Adrenal gland (tissue), 12 donors: ENCODE data around the gene MED27. TPM values are rescaled to one million over a fixed set of nuclear protein-coding genes. Genes with fewer than 3 reads are reported as not detected.

ENCODE experiments used
- DNase-seq, 7 donors: peaks; one replicate each; pipeline ENCODE4 v3.0.0-alpha.2; 2019 to 2020
- H3K27ac ChIP-seq, 5 donors: fragments of 200-600 bp; sonication (generic) in 4 of 5; 1 replicate in 3 of 5; 2 replicates in 2 of 5; pipeline versions ENCODE4 v1.5.1 to v1.8.0; 2016 to 2020; ENCODE audit warnings: mild to moderate bottlenecking in 1 of 5
- H3K27me3 ChIP-seq: fragments of 200-600 bp; 2 replicates; pipeline ENCODE4 v1.8.0; 2021
- H3K36me3 ChIP-seq, 2 donors: fragments of 200-600 bp; replicated peaks in 1 of 2; 1 replicate in 1 of 2; 2 replicates in 1 of 2; pipeline versions ENCODE4 v1.5.1 to v1.8.0; 2018 to 2022
- H3K4me1 ChIP-seq, 2 donors: fragments of 200-600 bp; replicated peaks in 1 of 2; 1 replicate in 1 of 2; 2 replicates in 1 of 2; pipeline versions ENCODE4 v1.5.1 to v1.8.0; 2018 to 2021
- H3K4me3 ChIP-seq, 4 donors: fragments of 200-600 bp; sonication (generic) in 3 of 4; one replicate each; pipeline ENCODE4 v1.5.1; 2016 to 2018
- H3K9me3 ChIP-seq, 3 donors: fragments of 200-600 bp; sonication (generic) in 1 of 3; replicated peaks in 1 of 3; 1 replicate in 2 of 3; 2 replicates in 1 of 3; pipeline versions ENCODE4 v1.5.1 to v1.8.0; 2016 to 2021
- CTCF ChIP-seq, 6 experiments: fragments of 450-650 bp in 4 of 6; fragments of 200-600 bp in 2 of 6; sonication (generic) in 1 of 6; IDR thresholded peaks; 1 replicate in 5 of 6; 2 replicates in 1 of 6; pipeline versions ENCODE4 v1.5.1 to v1.8.0; 2016 to 2021; ENCODE audit warnings: antibody characterized with exemption in 6 of 6, mild to moderate bottlenecking in 2 of 6, moderate library complexity in 1 of 6
- POLR2A ChIP-seq, 2 donors: fragments of 450-650 bp; IDR thresholded peaks; one replicate each; pipeline ENCODE4 v1.6.1; 2017; ENCODE audit warnings: antibody characterized with exemption in 2 of 2, mild to moderate bottlenecking in 2 of 2, moderate library complexity in 1 of 2
- WGBS, 4 donors: extraction: QIAGEN DNeasy Blood & Tissue Kit in 2 of 4; methylation state at CpG; one replicate each; pipeline versions ENCODE4 v1.1.5 to v1.1.7; 2013 to 2017; 5-methylcytosine and 5-hydroxymethylcytosine counted together
- intact Hi-C, 2 donors: fragments of 100-400 bp; cut with DNase I; formaldehyde crosslinking; loops; one replicate each; pipeline versions ENCODE4 v1.14.1 to v1.15.0; 2022 to 2023
- polyA plus RNA-seq, 3 donors: library from polyadenylated mRNA; stranded (reverse); fragments of 200-250 nt in 2 of 3; fragments of 350-450 nt in 1 of 3; fragmentation: Illumina TruSeq in 1 of 3; extraction: RNeasy Lipid Tissue Mini Kit (QIAGEN cat#74804) in 1 of 3; gene quantifications; one replicate each; pipeline ENCODE4 v1.2.3, GENCODE V29; 2013 to 2014
- total RNA-seq, 9 donors: library from RNA; depleted of rRNA in 4 of 9; stranded (reverse); fragments of >200 nt in 4 of 9; fragments of 120-200 nt in 1 of 9; fragmentation: NEBNext Ultra II Directional in 1 of 9; extraction: Animal tissue kit (Norgen Biotek cat#: 25700) in 1 of 9; gene quantifications; one replicate each; pipeline versions ENCODE4 v1.1.0 to v1.2.4, GENCODE V29; 2013 to 2023
- donor health status: healthy with polysubstance abuse.
- donor health status: Bipolar disorder and iron deficiency.
- donor health status: DM: yes; HTN: yes; CAD: no.
- donor health status: DM: no; HTN: no; CAD: no.
- donor health status: DM: no; HTN: no; CAD: no.
- donor health status: DM: yes; HTN: yes; CAD: no.

MED27 gene
- total and polyA plus RNA-seq, 12 donors = 12.2 to 37.4 (median 15.9) TPM

DNA sequence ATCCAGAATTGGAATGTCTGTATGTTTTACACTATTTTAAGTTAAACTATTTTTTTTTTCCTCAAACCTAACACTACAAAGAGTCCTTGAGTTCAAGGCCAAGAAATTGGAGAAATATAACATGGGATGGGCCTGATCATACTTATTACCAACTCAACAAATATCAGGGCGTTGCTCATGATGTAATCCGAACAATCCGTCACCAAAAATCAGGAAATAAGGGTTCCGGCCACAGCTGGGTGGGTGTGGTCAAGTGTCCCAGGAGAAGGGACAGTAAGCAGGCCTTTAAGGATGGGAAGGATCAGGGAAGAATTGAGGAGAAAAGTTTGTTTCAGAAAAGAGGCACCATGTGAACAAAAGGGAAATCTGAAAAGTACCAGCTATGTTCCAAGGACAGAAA lies 29.8 kb downstream of the MED27 start:
- H3K4me1 ChIP-seq = peaks cover 0 to 5% of the 10 kb centered on the region in 2 donors
- no peak overlapping the region for H3K4me3 ChIP-seq
- TF ChIP-seq CTCF (IDR thresholded peaks at IDR 0.05) (no peak), POLR2A (IDR thresholded peaks at IDR 0.05) (no peak)
- no peak for DNase-seq
- intact Hi-C loops = no loop called here
- H3K9me3 ChIP-seq = no peaks in the 10 kb centered on the region
- 80 to 86% (median 85%) methylated on average over 4 of the region's 4 CpGs for WGBS, 4 donors
- no peaks in the 10 kb centered on the region for H3K27me3 ChIP-seq
- H3K27ac ChIP-seq = no peak overlapping the region
- H3K36me3 ChIP-seq = no peaks in the 10 kb centered on the region

DNA sequence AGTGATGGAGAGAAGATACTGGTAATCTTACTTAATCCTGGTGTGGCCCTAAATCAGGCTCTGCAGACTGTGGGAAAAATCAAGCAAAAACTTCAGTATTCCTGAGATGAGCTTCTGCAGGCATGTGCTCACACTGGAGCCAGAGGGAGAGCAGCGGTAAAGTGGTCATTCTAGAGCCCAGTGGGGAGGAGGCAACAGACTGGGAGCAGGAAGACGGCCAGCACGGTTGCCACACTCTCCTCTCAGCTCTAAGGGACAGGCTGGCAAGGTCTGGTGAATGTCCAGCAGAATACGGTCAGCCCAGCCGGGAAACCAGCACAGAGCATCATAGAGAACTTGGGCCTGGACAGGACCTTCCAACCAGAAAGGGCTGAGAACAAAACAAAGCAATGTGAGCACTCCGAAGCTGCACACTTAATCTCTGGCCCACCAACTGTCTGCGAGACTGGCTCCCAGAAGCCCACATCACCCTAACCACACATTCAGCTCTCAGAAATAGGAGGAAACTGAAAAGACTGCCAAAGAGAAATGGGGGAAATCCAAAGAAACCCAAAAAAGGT lies 30.3 kb downstream of the MED27 start:
- TF ChIP-seq POLR2A (IDR thresholded peaks at IDR 0.05) (no peak), CTCF (IDR thresholded peaks at IDR 0.05) (no peak)
- Histone ChIP-seq H3K9me3 (no peaks in the 10 kb centered on the region), H3K4me1 (peaks cover 0 to 10% of the 10 kb centered on the region in 2 donors), H3K27me3 (no peaks in the 10 kb centered on the region), H3K4me3 (no peak overlapping the region), H3K27ac (no peak overlapping the region), H3K36me3 (no peaks in the 10 kb centered on the region)
- WGBS, 4 donors = 79 to 92% (median 88%) methylated on average over 6 to 7 of the region's 7 CpGs
- no peak for DNase-seq
- intact Hi-C loops = no loop called here

DNA sequence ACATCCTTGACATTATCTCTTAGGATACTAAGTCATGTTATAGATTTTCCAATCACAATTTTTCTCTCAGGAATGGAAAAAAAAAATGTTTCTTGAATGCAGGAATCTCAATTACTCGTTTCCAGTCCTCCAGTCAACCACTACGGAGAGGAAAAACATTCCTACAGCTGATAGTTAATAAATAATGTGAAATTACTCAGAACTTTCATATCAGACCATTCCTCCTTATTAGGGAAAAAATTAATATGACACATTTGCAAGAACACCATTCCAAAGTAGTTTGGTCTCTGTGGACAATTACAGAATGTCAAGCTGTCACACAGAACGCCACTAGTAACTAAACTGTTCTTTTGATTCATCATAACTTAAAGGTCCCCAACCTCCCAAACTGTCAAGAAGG lies 31.5 kb downstream of the MED27 start:
- DNase-seq = no peak
- peaks cover 0 to 15% of the 10 kb centered on the region in 2 donors for H3K4me1 ChIP-seq
- H3K4me3 ChIP-seq = no peak overlapping the region
- WGBS, 4 donors = 80 to 87% (median 85%) methylated on average over 3 of the region's 3 CpGs
- no peaks in the 10 kb centered on the region for H3K27me3 ChIP-seq
- TF ChIP-seq CTCF (IDR thresholded peaks at IDR 0.05) = no peak
- no peak for TF ChIP-seq POLR2A (IDR thresholded peaks at IDR 0.05)
- no peaks in the 10 kb centered on the region for H3K9me3 ChIP-seq
- intact Hi-C loops = no loop called here
- no peak overlapping the region for H3K27ac ChIP-seq
- H3K36me3 ChIP-seq = no peaks in the 10 kb centered on the region

- intact Hi-C loops = no loop called here
- WGBS, 4 donors = 72 to 82% (median 77%) methylated on average over 6 of the region's 6 CpGs
These were observed 33.2 kb downstream of the MED27 start for GRCh38 chr9:132046456-132046855.

More at GRCh38 chr9:132046456-132046855, 33.2 kb downstream of the MED27 start:
- Histone ChIP-seq H3K4me1 (peaks cover 0 to 21% of the 10 kb centered on the region in 2 donors), H3K4me3 (no peak overlapping the region), H3K27ac (no peak overlapping the region), H3K9me3 (no peaks in the 10 kb centered on the region), H3K27me3 (no peaks in the 10 kb centered on the region), H3K36me3 (no peaks in the 10 kb centered on the region)
- DNase-seq = no peak
- TF ChIP-seq POLR2A (IDR thresholded peaks at IDR 0.05) (no peak), CTCF (IDR thresholded peaks at IDR 0.05) (no peak)
